PC-3 (cell line): ENCODE results near the gene RNF123. TPM values are rescaled to one million over a fixed set of nuclear protein-coding genes. Genes with fewer than 3 reads are reported as not detected.
A peak's percentile ranks its signal among the peaks of the same experiment; 100 is the strongest.

Experiments
- ATAC-seq: fragments of 200-7000 bp; cut with Tn5 transposase; 2 replicates; pipeline ENCODE4 v1.9.1; 2020; ENCODE audit warnings: mild to moderate bottlenecking, moderate library complexity
- BruUV-seq: library from RNA; stranded (reverse); fragments of 400-500 nt; replicated peaks from 2 replicates; lab custom pipeline; 2021; lab: Mats Ljungman, UMichigan
- CTCF ChIA-PET: fragments of 300-600 bp; sonication (Branson Sonifier 250); formaldehyde crosslinking; loops from one replicate; lab custom pipeline; 2022; ENCODE audit warnings: antibody characterized with exemption; lab: Charles Lee
- POLR2A ChIA-PET: fragments of 300-600 bp; sonication (Branson Sonifier 250); formaldehyde crosslinking; loops from one replicate; lab custom pipeline; 2022; ENCODE audit warnings: antibody characterized with exemption; ENCODE audit not compliant: unreplicated experiment; lab: Charles Lee
- DNase-seq: peaks from one replicate; pipeline ENCODE4 v3.0.0-alpha.2; 2015
- H2AFZ ChIP-seq: fragments of 300-600 bp; sonication (generic); 2 replicates; pipeline ENCODE4 v1.6.0; 2016; ENCODE audit warnings: antibody characterized with exemption, low read length
- H3F3A ChIP-seq: fragments of 300-600 bp; sonication (generic); one replicate; pipeline ENCODE4 v1.6.0; 2017; ENCODE audit warnings: antibody characterized with exemption, low read length, control low read depth, mild to moderate bottlenecking; ENCODE audit not compliant: unreplicated experiment
- H3K27ac ChIP-seq: fragments of 300-600 bp; sonication (generic); 2 replicates; pipeline ENCODE4 v1.5.1; 2016; ENCODE audit warnings: mild to moderate bottlenecking, low read length
- H3K27me3 ChIP-seq: fragments of 300-600 bp; sonication (generic); 2 replicates; pipeline ENCODE4 v1.6.1; 2016; ENCODE audit warnings: low read length, mixed read lengths
- H3K36me3 ChIP-seq: fragments of 300-600 bp; sonication (generic); 2 replicates; pipeline ENCODE4 v1.6.1; 2016; ENCODE audit warnings: low read depth, mixed run types, low read length, mixed read lengths
- H3K4me1 ChIP-seq: fragments of 300-600 bp; sonication (generic); 2 replicates; pipeline ENCODE4 v1.5.1; 2016; ENCODE audit warnings: low read length; ENCODE audit not compliant: insufficient read depth
- H3K4me2 ChIP-seq: fragments of 300-600 bp; sonication (generic); 2 replicates; pipeline ENCODE4 v1.6.0; 2016; ENCODE audit warnings: low read length
- H3K4me3 ChIP-seq: fragments of 300-600 bp; sonication (generic); 2 replicates; pipeline ENCODE4 v1.5.1; 2016; ENCODE audit warnings: mild to moderate bottlenecking, low read length, mixed read lengths
- H3K79me2 ChIP-seq: fragments of 300-600 bp; sonication (generic); 2 replicates; pipeline ENCODE4 v1.6.1; 2017; ENCODE audit warnings: low read length, mixed read lengths
- H3K9ac ChIP-seq: fragments of 300-600 bp; sonication (generic); 2 replicates; pipeline ENCODE4 v1.6.0; 2016; ENCODE audit warnings: mild to moderate bottlenecking, low read length
- H3K9me2 ChIP-seq: fragments of 300-600 bp; sonication (generic); replicated peaks from 2 replicates; pipeline ENCODE4 v1.6.1; 2016; ENCODE audit warnings: mixed run types, low read length, mixed read lengths
- H3K9me3 ChIP-seq: fragments of 300-600 bp; sonication (generic); 2 replicates; pipeline ENCODE4 v1.6.1; 2016; ENCODE audit warnings: low read length, mixed read lengths
- H4K20me1 ChIP-seq: fragments of 300-600 bp; sonication (generic); 2 replicates; pipeline ENCODE4 v1.6.1; 2016; ENCODE audit warnings: low read length, mixed read lengths
- CTCF ChIP-seq: fragments of 300-600 bp; sonication (generic); conservative IDR thresholded peaks from 2 replicates; pipeline ENCODE4 v1.5.1; 2017; ENCODE audit warnings: antibody characterized with exemption, low read depth, mild to moderate bottlenecking, low read length
- EZH2 ChIP-seq: fragments of 300-600 bp; sonication (generic); IDR thresholded peaks from one replicate; pipeline ENCODE4 v1.6.1; 2017; ENCODE audit warnings: antibody characterized with exemption, mild to moderate bottlenecking, low read length; ENCODE audit not compliant: unreplicated experiment
- EZH2phosphoT487 ChIP-seq: fragments of 300-600 bp; sonication (generic); IDR thresholded peaks from 2 replicates; pipeline ENCODE4 v1.6.1; 2018; ENCODE audit warnings: mild to moderate bottlenecking, antibody characterized with exemption, low read length, borderline replicate concordance
- intact Hi-C: fragments of 100-400 bp; cut with micrococcal nuclease; formaldehyde crosslinking; loops from 2 replicates; pipeline ENCODE4 v1.9.0; 2023
- total RNA-seq: library from RNA; depleted of rRNA; stranded (reverse); fragments of >200 nt; gene quantifications from 2 replicates; pipeline ENCODE4 v1.2.3, GENCODE V29; 2014

Gene RNF123
- total RNA-seq, 1 experiment from 2014 or later: 38.6 TPM

GRCh38 chr3:49761661-49762060 is 72.3 kb downstream of the RNF123 start:
- BruUV-seq: no TSS peak
- Histone ChIP-seq H3F3A (no peaks in the 10 kb centered on the region), H3K36me3 (peaks cover 3% of the 10 kb centered on the region; the same call in 1 of the 2 replicates), H3K9me2 (no peaks in the 10 kb centered on the region), H3K9me3 (no peaks in the 10 kb centered on the region), H3K4me2 (no peak overlapping the region), H3K4me3 (no peak overlapping the region), H3K79me2 (peaks cover 81% of the 10 kb centered on the region), H3K27ac (no peak overlapping the region), H4K20me1 (no peaks in the 10 kb centered on the region), H3K27me3 (no peaks in the 10 kb centered on the region), H3K9ac (no peak overlapping the region), H3K4me1 (no peaks in the 10 kb centered on the region), H2AFZ (no peak overlapping the region)
- no peak for DNase-seq
- ChIA-PET CTCF (no interaction called here), POLR2A (no interaction called here)
- no peak for ATAC-seq
- no peak for TF ChIP-seq CTCF
- TF ChIP-seq EZH2: no peak
- TF ChIP-seq EZH2phosphoT487: no peak
- intact Hi-C loops: no loop called here

- H3K4me3 ChIP-seq: no peak overlapping the region
- CTCF ChIA-PET: no interaction called here
- no peaks in the 10 kb centered on the region for H3K4me1 ChIP-seq
- no peaks in the 10 kb centered on the region for H3K9me2 ChIP-seq
- no TSS peak for BruUV-seq
- DNase-seq (no peak), ATAC-seq (no peak)
- intact Hi-C loops: no loop called here
- no peak overlapping the region for H3K9ac ChIP-seq
- no peak for TF ChIP-seq CTCF
- TF ChIP-seq EZH2: no peak
- TF ChIP-seq EZH2phosphoT487: no peak
- no peaks in the 10 kb centered on the region for H3K27me3 ChIP-seq
- H3K4me2 ChIP-seq: no peak overlapping the region
- POLR2A ChIA-PET: no interaction called here
- no peaks in the 10 kb centered on the region for H3K9me3 ChIP-seq
- H3K36me3 ChIP-seq: peaks cover 3% of the 10 kb centered on the region; the same call in 1 of the 2 replicates
- peaks cover 82% of the 10 kb centered on the region for H3K79me2 ChIP-seq
- H4K20me1 ChIP-seq: peaks cover 4% of the 10 kb centered on the region; the same call in 1 of the 2 replicates
- no peaks in the 10 kb centered on the region for H3F3A ChIP-seq
- H2AFZ ChIP-seq: no peak overlapping the region
- no peak overlapping the region for H3K27ac ChIP-seq
These were observed 74.6 kb downstream of the RNF123 start for GRCh38 chr3:49763981-49764380.

- POLR2A ChIA-PET: no interaction called here
- Histone ChIP-seq H3K9ac (no peak overlapping the region), H3K4me2 (no peak overlapping the region), H3K4me3 (no peak overlapping the region), H3F3A (no peaks in the 10 kb centered on the region), H3K27ac (no peak overlapping the region), H3K9me3 (no peaks in the 10 kb centered on the region), H3K9me2 (no peaks in the 10 kb centered on the region), H3K4me1 (peaks cover 13% of the 10 kb centered on the region), H3K27me3 (no peaks in the 10 kb centered on the region), H2AFZ (no peak overlapping the region), H3K36me3 (peaks cover 9% of the 10 kb centered on the region; the same call in 1 of the 2 replicates), H3K79me2 (peaks cover 86% of the 10 kb centered on the region), H4K20me1 (peaks cover 21% of the 10 kb centered on the region; the same call in 1 of the 2 replicates)
- CTCF ChIA-PET: no interaction called here
- intact Hi-C loops: no loop called here
- TF ChIP-seq CTCF: no peak
- TF ChIP-seq EZH2phosphoT487: no peak
- TF ChIP-seq EZH2: no peak
- no TSS peak for BruUV-seq
- peak; percentile 5 for DNase-seq
- peak; percentile 20; the same call in 1 of the 2 replicates for ATAC-seq
These were observed 80.0 kb downstream of the RNF123 start for GRCh38 chr3:49769286-49769915.
